GM21619 (cell line): Measurements from ENCODE around the gene PBXIP1.

Experiments
- ATAC-seq: cut with Tn5 transposase; IDR thresholded peaks from one replicate; pipeline ENCODE4 v1.9.1; 2021; ENCODE audit not compliant: unreplicated experiment

PBXIP1 gene

GRCh38 chr1:154901591-154901990 is 54.3 kb downstream of the PBXIP1 start:
- ATAC-seq = no peak

GRCh38 chr1:154899041-154899440 is 56.9 kb downstream of the PBXIP1 start:
- no peak for ATAC-seq

GRCh38 chr1:154896771-154897286 is 59.1 kb downstream of the PBXIP1 start:
- ATAC-seq = no peak

- no peak for ATAC-seq
Observed at GRCh38 chr1:154895798-154896197, 60.1 kb downstream of the PBXIP1 start.
